Measurements from ENCODE around the gene BRME1. TPM values are rescaled to one million over a fixed set of nuclear protein-coding genes. Genes with fewer than 3 reads are reported as not detected.
A peak's percentile ranks its signal among the peaks of the same experiment; 100 is the strongest.

BRME1 gene
- total RNA-seq, 1 donor from 2014 or later, result 12.0 TPM

GRCh38 chr19:13839938-13840304 is 66.0 kb downstream of the BRME1 start:
- Histone ChIP-seq H3K4me3 (peak overlapping the region; percentile 98 to 100), H3K4me1 (peaks cover 88% of the 10 kb centered on the region), H3K36me3 (peaks cover 0 to 10% of the 10 kb centered on the region in 2 donors), H3K27me3 (no peaks in the 10 kb centered on the region), H3K9me3 (no peaks in the 10 kb centered on the region), H3K27ac (peak overlapping the region; percentile 100)
- TF ChIP-seq CTCF (IDR thresholded peaks at IDR 0.05) (no peak), POLR2AphosphoS5 (IDR thresholded peaks at IDR 0.05; ENCODE audit: insufficient read depth in 1 of 2, low read depth in 1 of 2) (no peak), POLR2A (IDR thresholded peaks at IDR 0.05) (no peak)
- DNase-seq (ENCODE audit: extremely low spot score in 2 of 2), result no peak
- intact Hi-C loops (cut with DNase I), result loop anchor here (10.0 kb wide), 1 partner anchor 685 kb away; the partner anchor contains the start of genes IER2 and STX10

GRCh38 chr19:13839130-13839937 is 66.6 kb downstream of the BRME1 start:
- peak; percentile 75 to 91 for TF ChIP-seq POLR2AphosphoS5 (IDR thresholded peaks at IDR 0.05; ENCODE audit: insufficient read depth in 1 of 2, low read depth in 1 of 2)
- no peak for TF ChIP-seq CTCF (IDR thresholded peaks at IDR 0.05)
- TF ChIP-seq POLR2A (IDR thresholded peaks at IDR 0.05), result peak in 1 of 2 donors; percentile 40
- peaks cover 88% of the 10 kb centered on the region for H3K4me1 ChIP-seq
- intact Hi-C loops (cut with DNase I), result no loop called here

GRCh38 chr19:13838435-13839129 is 67.3 kb downstream of the BRME1 start:
- DNase-seq (ENCODE audit: extremely low spot score in 2 of 2), result no peak
- Histone ChIP-seq H3K27ac (peak overlapping the region; percentile 100), H3K27me3 (no peaks in the 10 kb centered on the region), H3K9me3 (no peaks in the 10 kb centered on the region), H3K4me3 (peak overlapping the region; percentile 98 to 100), H3K36me3 (peaks cover 0 to 10% of the 10 kb centered on the region in 2 donors), H3K4me1 (peaks cover 88% of the 10 kb centered on the region)
- no peak for TF ChIP-seq POLR2AphosphoS5 (IDR thresholded peaks at IDR 0.05; ENCODE audit: insufficient read depth in 1 of 2, low read depth in 1 of 2)
- intact Hi-C loops (cut with DNase I), result no loop called here

More at GRCh38 chr19:13839130-13839937, 66.6 kb downstream of the BRME1 start:
- peak overlapping the region; percentile 98 to 100 for H3K4me3 ChIP-seq
- peak in 1 of 2 donors; percentile 92 for DNase-seq (ENCODE audit: extremely low spot score in 2 of 2)
- peaks cover 0 to 10% of the 10 kb centered on the region in 2 donors for H3K36me3 ChIP-seq
- H3K27ac ChIP-seq, result peak overlapping the region; percentile 100
- H3K27me3 ChIP-seq, result no peaks in the 10 kb centered on the region
- no peaks in the 10 kb centered on the region for H3K9me3 ChIP-seq

GRCh38 chr19:13835791-13836723 is 69.9 kb downstream of the BRME1 start:
- Histone ChIP-seq H3K27ac (peak overlapping the region; percentile 100), H3K9me3 (no peaks in the 10 kb centered on the region), H3K27me3 (no peaks in the 10 kb centered on the region), H3K36me3 (peaks cover 0 to 10% of the 10 kb centered on the region in 2 donors), H3K4me1 (peaks cover 81% of the 10 kb centered on the region), H3K4me3 (peak overlapping the region; percentile 4 to 7)
- DNase-seq (ENCODE audit: extremely low spot score in 2 of 2), result peak in 1 of 2 donors; percentile 88
- intact Hi-C loops (cut with DNase I), result no loop called here
- TF ChIP-seq POLR2AphosphoS5 (IDR thresholded peaks at IDR 0.05; ENCODE audit: insufficient read depth in 1 of 2, low read depth in 1 of 2) (no peak), POLR2A (IDR thresholded peaks at IDR 0.05) (no peak), CTCF (IDR thresholded peaks at IDR 0.05) (no peak)
